ENCODE results near the gene FAM53A. TPM values are rescaled to one million over a fixed set of nuclear protein-coding genes. Genes with fewer than 3 reads are reported as not detected.

The FAM53A gene
- total RNA-seq (2014; rRNA removed; shearing (Covaris generic)) (0.98 and 1.4 TPM in 2 replicates), total RNA-seq (2022) (1.5 and 1.8 TPM in 2 replicates), Bru-seq, nascent RNA (percentile 30 among the genes with signal in this experiment), BruChase-seq, experiment 1, labeled RNA remaining after a 6-hour chase (percentile 33 among the genes with signal in this experiment), BruChase-seq, experiment 2, labeled RNA remaining after a 2-hour chase (percentile 32 among the genes with signal in this experiment)
- long read RNA-seq, result 0 reads

GRCh38 chr4:1683736-1684505 is at the start of gene FAM53A:
TSS of gene FAM53A (minus strand) at chr4:1684313. CDS start at chr4:1668741, 15,572 bp downstream.
- Histone ChIP-seq H3K4me3 (ENCODE audit: low read depth, low read length, poor library complexity, severe bottlenecking) (peak within 1 kb of the TSS; percentile 66), H2AFZ (ENCODE audit: low read length) (peak within 1 kb of the TSS; percentile 38; the same call in 1 of the 2 replicates), H3K27ac (ENCODE audit: low read depth, low read length, poor library complexity, severe bottlenecking) (no peak within 1 kb of the TSS), H3K9me2 (ENCODE audit: insufficient read depth, low read length) (no peaks in the 10 kb centered on the region), H3K79me2 (ENCODE audit: insufficient read depth, low read depth, low read length) (no peaks in the 10 kb centered on the region), H3K36me3 (ENCODE audit: insufficient read depth, low read length) (peaks cover 3% of the 10 kb centered on the region; the same call in 1 of the 2 replicates), H3K4me1 (ENCODE audit: insufficient read depth, low read length, poor library complexity, severe bottlenecking) (peaks cover 13% of the 10 kb centered on the region), H3K9me3 (ENCODE audit: low read length) (no peaks in the 10 kb centered on the region), H4K20me1 (ENCODE audit: insufficient read depth, low read length) (no peaks in the 10 kb centered on the region), H3K4me2 (ENCODE audit: low read length) (peak within 1 kb of the TSS; percentile 54)
- TF ChIP-seq CTCF (conservative IDR thresholded peaks at IDR 0.05; ENCODE audit: low read length) (no peak), EZH2phosphoT487 (IDR thresholded peaks at IDR 0.05; ENCODE audit: borderline replicate concordance, low read depth, low read length) (no peak)
- ChIA-PET POLR2A (no interaction called here), CTCF (ENCODE audit: unreplicated experiment) (no interaction called here)
- DNase-seq (ENCODE audit: low spot score), result peak; percentile 86
- intact Hi-C loops (cut with micrococcal nuclease; ENCODE audit: unreplicated experiment), result no loop called here
- no TSS peak for BruUV-seq (replicated peaks)

GRCh38 chr4:1732911-1733310 is 48.8 kb upstream of the FAM53A start:
- H3K36me3 ChIP-seq (ENCODE audit: insufficient read depth, low read length), result peaks cover 100% of the 10 kb centered on the region
- no peak for DNase-seq (ENCODE audit: low spot score)
- ChIA-PET CTCF (ENCODE audit: unreplicated experiment) (no interaction called here), POLR2A (no interaction called here)
- peaks cover 13% of the 10 kb centered on the region for H3K9me3 ChIP-seq (ENCODE audit: low read length)
- TF ChIP-seq EZH2phosphoT487 (IDR thresholded peaks at IDR 0.05; ENCODE audit: borderline replicate concordance, low read depth, low read length), result no peak
- TF ChIP-seq CTCF (conservative IDR thresholded peaks at IDR 0.05; ENCODE audit: low read length), result no peak
- no peaks in the 10 kb centered on the region for H4K20me1 ChIP-seq (ENCODE audit: insufficient read depth, low read length)
- H3K4me3 ChIP-seq (ENCODE audit: low read depth, low read length, poor library complexity, severe bottlenecking), result no peak overlapping the region
- H3K79me2 ChIP-seq (ENCODE audit: insufficient read depth, low read depth, low read length), result peaks cover 38% of the 10 kb centered on the region
- BruUV-seq (replicated peaks), result no TSS peak
- no peak overlapping the region for H3K27ac ChIP-seq (ENCODE audit: low read depth, low read length, poor library complexity, severe bottlenecking)
- H3K4me2 ChIP-seq (ENCODE audit: low read length), result no peak overlapping the region
- H2AFZ ChIP-seq (ENCODE audit: low read length), result no peak overlapping the region
- intact Hi-C loops (cut with micrococcal nuclease; ENCODE audit: unreplicated experiment), result no loop called here
- no peaks in the 10 kb centered on the region for H3K9me2 ChIP-seq (ENCODE audit: insufficient read depth, low read length)
- peaks cover 3% of the 10 kb centered on the region for H3K4me1 ChIP-seq (ENCODE audit: insufficient read depth, low read length, poor library complexity, severe bottlenecking)

GRCh38 chr4:1731180-1731579 is 47.1 kb upstream of the FAM53A start:
- Histone ChIP-seq H4K20me1 (ENCODE audit: insufficient read depth, low read length) (peaks cover 8% of the 10 kb centered on the region), H3K4me2 (ENCODE audit: low read length) (no peak overlapping the region), H3K9me3 (ENCODE audit: low read length) (no peaks in the 10 kb centered on the region), H2AFZ (ENCODE audit: low read length) (no peak overlapping the region), H3K36me3 (ENCODE audit: insufficient read depth, low read length) (peaks cover 100% of the 10 kb centered on the region), H3K4me1 (ENCODE audit: insufficient read depth, low read length, poor library complexity, severe bottlenecking) (peaks cover 7% of the 10 kb centered on the region), H3K4me3 (ENCODE audit: low read depth, low read length, poor library complexity, severe bottlenecking) (no peak overlapping the region), H3K27ac (ENCODE audit: low read depth, low read length, poor library complexity, severe bottlenecking) (no peak overlapping the region), H3K79me2 (ENCODE audit: insufficient read depth, low read depth, low read length) (peaks cover 56% of the 10 kb centered on the region), H3K9me2 (ENCODE audit: insufficient read depth, low read length) (no peaks in the 10 kb centered on the region)
- ChIA-PET POLR2A (interaction anchor here (1.8 kb wide), 1 partner anchor 38 kb away, joined by 5 read pairs; no protein-coding TSS in a partner anchor), CTCF (ENCODE audit: unreplicated experiment) (no interaction called here)
- no peak for DNase-seq (ENCODE audit: low spot score)
- TF ChIP-seq CTCF (conservative IDR thresholded peaks at IDR 0.05; ENCODE audit: low read length), result no peak
- TF ChIP-seq EZH2phosphoT487 (IDR thresholded peaks at IDR 0.05; ENCODE audit: borderline replicate concordance, low read depth, low read length), result no peak
- intact Hi-C loops (cut with micrococcal nuclease; ENCODE audit: unreplicated experiment), result no loop called here
- no TSS peak for BruUV-seq (replicated peaks)
